ENCODE data around the gene CPSF3.
A peak's percentile ranks its signal among the peaks of the same experiment; 100 is the strongest.

The CPSF3 gene

DNA sequence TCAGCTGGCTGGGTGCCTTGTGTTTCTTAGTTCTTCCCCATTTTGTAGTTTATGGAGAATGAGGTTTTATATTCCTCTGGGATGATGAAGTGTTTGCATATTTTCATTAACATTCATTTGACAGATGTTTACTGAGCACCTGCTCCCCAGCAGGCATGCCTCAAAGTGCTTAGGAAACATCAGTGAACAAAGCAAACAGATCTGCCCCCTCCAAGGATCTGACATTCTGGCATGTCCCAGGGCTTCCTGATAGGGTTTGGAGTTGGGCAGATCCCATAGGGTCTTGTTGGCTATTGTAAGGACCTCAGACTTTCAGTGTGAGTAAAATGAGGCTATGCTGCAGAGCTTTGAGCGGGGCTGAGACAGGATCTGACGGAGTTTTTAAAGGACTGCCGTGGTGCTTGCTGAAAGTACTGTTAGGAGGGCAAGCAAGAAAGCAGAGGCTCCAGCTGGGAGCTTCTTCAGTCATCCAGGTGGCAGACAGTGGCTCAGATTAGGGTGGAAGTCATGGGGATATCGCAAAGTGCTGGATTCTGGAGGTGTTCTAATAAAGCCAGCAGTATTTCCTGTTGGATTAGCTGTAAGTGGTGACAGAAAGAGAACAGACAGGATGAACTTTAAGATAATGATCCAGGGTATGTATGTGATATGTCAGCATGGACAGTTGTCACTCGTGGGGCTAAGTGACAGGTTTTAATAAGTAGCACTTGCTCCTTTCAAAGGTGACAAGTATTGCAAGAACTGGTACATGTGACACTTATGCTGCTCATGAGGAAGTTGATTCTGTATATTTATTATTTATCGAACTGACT, 39.6 kb downstream of the CPSF3 start:
- no peak overlapping the region for H3K4me3 ChIP-seq (ENCODE audit: low read depth, low read length)

GRCh38 chr2:9463698-9464034, 40.2 kb downstream of the CPSF3 start:
- H3K4me3 ChIP-seq (ENCODE audit: low read depth, low read length) = no peak overlapping the region

DNA sequence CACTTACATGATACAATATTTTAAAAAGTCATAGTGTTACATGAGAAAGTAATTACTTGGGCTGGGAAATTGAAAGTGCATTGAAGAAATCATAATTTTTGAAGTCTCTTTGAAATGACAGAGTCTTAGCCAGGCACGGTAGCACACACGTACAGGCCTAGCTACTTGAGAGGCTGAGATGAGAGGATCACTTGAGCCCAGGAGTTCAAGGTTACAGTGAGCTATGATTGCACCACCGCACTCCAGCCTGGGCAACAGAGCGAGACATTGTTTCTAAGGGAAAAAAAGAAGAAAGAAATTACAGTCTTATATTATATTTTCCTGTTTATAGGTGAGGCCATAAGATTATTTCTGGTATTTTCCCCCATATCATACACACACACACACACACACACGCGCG, 41.7 kb downstream of the CPSF3 start:
- no peak overlapping the region for H3K4me3 ChIP-seq (ENCODE audit: low read depth, low read length)

- H3K4me3 ChIP-seq (ENCODE audit: low read depth, low read length) = no peak overlapping the region
These were observed 42.8 kb downstream of the CPSF3 start for GRCh38 chr2:9466147-9466683.

- H3K4me3 ChIP-seq (ENCODE audit: low read depth, low read length) = no peak overlapping the region
These were observed 44.2 kb downstream of the CPSF3 start for GRCh38 chr2:9467687-9468086.

GRCh38 chr2:9471206-9471605, 47.8 kb downstream of the CPSF3 start:
- H3K4me3 ChIP-seq (ENCODE audit: low read depth, low read length) = no peak overlapping the region

DNA sequence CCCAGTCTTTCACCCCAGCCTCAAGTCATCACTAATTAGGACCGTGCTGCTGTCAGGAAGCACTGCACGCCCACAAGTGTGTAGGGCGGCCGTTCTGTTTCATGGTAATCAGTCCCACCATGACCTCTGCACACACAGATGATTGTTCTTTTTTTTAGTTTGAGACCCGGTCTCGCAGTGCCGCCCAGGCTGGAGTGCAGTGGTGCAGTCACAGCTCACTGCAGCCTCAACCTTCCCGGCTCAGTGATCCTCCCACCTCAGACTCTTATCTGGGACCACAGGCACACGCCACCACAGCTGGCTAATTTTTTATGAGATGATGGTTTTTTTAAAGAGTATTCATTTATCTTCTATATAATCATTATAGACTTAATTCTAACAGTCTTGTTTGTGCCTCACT, 49.1 kb downstream of the CPSF3 start:
- no peak overlapping the region for H3K4me3 ChIP-seq (ENCODE audit: low read depth, low read length)

DNA sequence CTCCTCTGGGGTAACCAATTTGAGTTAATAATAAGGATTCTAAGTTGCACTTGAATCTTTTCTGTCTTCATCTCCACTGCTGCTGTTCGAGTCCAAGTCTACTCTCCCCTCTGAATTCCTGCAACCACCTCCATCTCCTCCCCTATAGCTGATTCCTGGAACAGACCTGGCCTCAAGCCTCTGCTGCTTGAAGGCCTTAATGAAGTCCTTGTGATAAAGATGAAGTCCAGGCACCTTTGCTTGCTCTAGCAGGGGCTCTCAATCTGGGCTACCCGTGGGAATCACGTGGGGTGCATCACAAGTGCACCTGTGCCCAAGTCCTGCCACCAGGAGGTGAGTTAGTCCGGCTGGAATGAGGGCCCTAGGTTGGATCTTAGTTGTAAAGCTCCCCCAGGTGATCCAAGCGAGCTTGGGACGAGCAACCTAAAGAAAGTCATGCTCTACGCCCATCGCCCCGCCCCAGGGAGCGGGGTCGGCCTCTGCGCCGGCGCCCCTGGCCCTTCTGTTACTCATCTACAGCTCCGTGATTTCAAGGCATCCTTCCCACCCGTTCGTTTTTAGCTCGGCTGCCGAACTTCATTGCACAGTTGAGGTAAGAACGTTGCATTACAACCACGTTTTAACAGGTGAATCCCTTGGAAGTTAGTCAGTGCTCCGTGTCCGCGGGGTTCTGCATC, 50.0 kb downstream of the CPSF3 start:
- H3K4me3 ChIP-seq (ENCODE audit: low read depth, low read length) = peak overlapping the region; percentile 50

GRCh38 chr2:9473985-9474360, 50.5 kb downstream of the CPSF3 start:
- H3K4me3 ChIP-seq (ENCODE audit: low read depth, low read length) = peak overlapping the region; percentile 50

- H3K4me3 ChIP-seq (ENCODE audit: low read depth, low read length) = peak within 1 kb of the TSS; percentile 50
These were observed 51.1 kb downstream of the CPSF3 start, which contains the start of gene IAH1 for GRCh38 chr2:9474361-9475057. TSS of gene IAH1 (plus strand) at chr2:9474551. CDS start at chr2:9474567, 16 bp downstream.

- H3K4me3 ChIP-seq (ENCODE audit: low read depth, low read length) = no peak overlapping the region
These were observed 54.5 kb downstream of the CPSF3 start for GRCh38 chr2:9477914-9478313.

DNA sequence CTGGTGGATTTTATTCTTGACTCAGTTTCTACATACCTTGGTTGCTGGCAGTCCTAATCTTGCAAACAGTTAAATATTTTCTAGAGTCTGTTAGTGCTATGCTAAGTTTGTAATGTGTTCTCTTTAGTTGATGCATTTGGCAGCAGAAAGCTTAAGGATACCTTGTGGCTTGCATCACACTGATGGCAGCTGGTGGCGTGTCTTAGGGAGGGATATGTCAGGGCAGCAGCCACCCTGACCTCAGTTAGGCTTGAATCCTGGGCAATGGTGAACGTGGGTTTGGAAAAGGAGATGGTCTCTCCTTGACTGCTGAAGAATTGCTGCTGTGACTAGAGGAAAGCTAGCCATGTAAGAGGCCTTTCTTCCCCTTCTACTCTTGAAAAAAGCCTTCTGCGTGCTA, 55.1 kb downstream of the CPSF3 start:
- H3K4me3 ChIP-seq (ENCODE audit: low read depth, low read length) = no peak overlapping the region

GRCh38 chr2:9480157-9480556, 56.7 kb downstream of the CPSF3 start:
- no peak overlapping the region for H3K4me3 ChIP-seq (ENCODE audit: low read depth, low read length)

DNA sequence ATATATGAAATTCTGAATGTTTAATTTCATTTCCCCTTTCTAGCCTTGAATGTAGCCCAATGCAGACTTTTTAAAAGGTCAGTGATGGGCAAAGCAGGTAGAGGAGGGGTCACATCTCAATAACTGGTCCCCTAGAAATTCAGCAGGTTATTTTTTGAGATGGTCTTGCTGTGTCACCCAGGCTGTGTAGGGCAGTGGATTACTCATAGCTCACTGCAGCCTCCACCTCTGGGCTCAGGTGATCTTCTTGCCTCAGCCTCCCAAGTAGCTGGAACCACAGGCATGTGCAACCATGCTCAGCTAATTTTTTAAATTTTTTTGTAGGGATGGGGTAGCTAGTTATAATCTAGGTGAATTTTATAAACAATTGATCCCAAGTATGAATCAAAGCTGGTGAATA, 59.7 kb downstream of the CPSF3 start:
- no peak overlapping the region for H3K4me3 ChIP-seq (ENCODE audit: low read depth, low read length)

GRCh38 chr2:9484533-9484932, 61.1 kb downstream of the CPSF3 start:
- H3K4me3 ChIP-seq (ENCODE audit: low read depth, low read length) = no peak overlapping the region

GRCh38 chr2:9488583-9489547, 65.4 kb downstream of the CPSF3 start:
- no peak overlapping the region for H3K4me3 ChIP-seq (ENCODE audit: low read depth, low read length)

- H3K4me3 ChIP-seq (ENCODE audit: low read depth, low read length) = no peak overlapping the region
These were observed 67.3 kb downstream of the CPSF3 start for GRCh38 chr2:9490789-9491188.

DNA sequence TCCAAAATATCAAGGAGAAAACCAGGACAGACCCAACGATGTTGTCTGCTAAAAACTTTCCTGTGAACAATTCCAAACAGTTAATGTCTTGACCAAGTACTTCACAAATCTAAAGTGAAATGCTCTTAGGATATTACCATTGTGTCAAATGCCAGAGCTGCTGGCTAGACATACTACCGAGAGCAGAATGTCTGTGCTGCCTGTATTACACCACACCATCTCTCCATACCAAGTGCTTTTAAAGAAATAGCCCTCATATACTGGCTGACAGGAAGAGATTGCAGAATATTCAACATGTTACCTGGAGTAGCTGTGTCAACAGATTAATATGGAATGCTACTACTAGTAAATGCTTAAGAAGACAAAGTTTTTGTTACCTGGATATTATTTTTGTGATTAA, 69.5 kb downstream of the CPSF3 start:
- no peak overlapping the region for H3K4me3 ChIP-seq (ENCODE audit: low read depth, low read length)

DNA sequence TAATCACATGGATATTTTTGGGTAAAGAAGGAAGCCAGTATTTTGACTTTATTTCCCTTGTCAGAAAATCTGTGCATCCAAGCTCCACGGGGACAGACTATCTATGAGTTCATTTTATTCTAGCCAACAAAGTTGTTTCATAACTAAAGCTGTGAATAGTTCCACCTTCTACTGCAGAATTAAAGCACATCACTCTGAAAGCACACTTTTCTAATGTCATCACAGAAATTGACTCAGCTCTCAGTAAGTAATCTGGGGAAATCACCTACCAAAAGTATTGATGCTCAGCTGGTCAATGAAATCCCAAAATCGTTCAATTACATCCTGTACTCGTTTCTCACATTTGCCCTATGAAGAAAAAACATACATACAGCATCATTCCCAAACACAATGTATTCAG, 70.0 kb downstream of the CPSF3 start:
- H3K4me3 ChIP-seq (ENCODE audit: low read depth, low read length) = no peak overlapping the region

DNA sequence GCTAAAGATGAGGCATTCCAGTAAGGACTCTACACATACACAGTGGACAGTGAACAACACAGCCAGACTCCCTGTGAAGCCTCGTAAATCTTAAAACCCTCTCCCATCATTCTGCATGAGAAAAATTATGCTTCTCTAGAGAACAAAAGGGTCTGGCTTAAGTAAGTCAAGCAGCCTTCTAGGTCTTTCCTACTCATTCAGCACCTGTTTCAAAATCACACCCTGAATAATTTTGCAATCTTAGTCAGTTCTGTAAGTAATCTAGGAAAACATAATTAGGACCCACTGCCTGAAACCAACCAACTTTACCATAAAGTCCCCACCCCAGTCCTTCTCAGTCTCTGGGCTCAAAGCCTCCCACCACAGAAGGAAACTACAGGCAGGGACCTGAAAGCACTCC, 70.6 kb downstream of the CPSF3 start:
- H3K4me3 ChIP-seq (ENCODE audit: low read depth, low read length) = no peak overlapping the region

GRCh38 chr2:9497017-9497416, 73.6 kb downstream of the CPSF3 start:
- no peak overlapping the region for H3K4me3 ChIP-seq (ENCODE audit: low read depth, low read length)

All from iPS-11a (cell line).